ENCODE results near the gene ETNK1.

The ETNK1 gene

DNA sequence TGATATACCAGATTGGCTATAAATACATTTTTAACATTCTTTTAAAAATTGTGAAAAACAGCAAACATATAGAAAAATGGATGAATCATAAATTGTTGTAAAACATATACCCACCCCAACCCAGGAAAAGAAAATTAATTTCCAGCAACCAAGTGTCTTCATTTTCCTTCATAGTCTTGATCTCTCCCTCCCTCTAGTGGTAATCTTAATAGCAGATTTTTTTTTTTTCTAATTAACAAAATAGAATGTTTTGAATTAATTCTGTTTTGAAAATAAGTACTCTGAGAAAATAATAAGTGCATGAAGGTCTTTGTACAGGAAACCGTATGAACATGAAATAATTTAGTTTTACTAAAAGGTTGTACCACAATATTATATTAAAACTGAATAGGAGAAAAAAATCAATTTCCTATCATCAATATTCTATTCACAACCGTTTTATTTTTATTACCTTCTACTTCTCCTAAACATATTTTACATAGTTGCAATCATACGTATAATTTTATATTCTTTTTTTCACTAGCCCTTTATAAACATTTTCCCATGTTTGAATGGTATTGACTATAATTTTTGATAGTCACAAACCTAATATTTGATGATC, 7.0 kb downstream of the ETNK1 start:
- peak; percentile 53 for TF ChIP-seq CTCF (IDR thresholded peaks at IDR 0.05; ENCODE audit: low read depth, low read length)
- DNase-seq (ENCODE audit: low read depth in 2 of 2), result peak; percentile 49 to 52

DNA sequence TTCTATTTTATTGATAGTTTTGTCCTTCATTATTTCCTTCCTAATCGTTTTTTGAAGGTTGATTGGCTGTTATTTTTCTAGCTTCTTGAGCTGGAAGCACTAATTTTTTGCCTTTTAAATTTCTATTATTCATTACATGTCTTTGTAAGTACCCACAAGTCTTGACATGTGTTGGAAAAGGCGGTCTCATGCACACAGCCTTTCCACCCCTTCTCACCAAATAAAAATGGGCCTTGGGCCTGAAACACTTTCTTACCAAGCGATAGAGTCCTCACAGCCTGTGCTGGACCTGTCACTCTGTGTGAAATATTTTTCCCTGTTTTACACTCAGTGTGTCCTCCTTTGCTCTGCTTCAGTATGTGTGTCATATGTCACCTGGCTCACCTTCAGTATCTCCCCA, 9.9 kb downstream of the ETNK1 start:
- no peak overlapping the region for H3K4me3 ChIP-seq (replicated peaks in 1 of 2; ENCODE audit: low read depth in 2 of 2, low read length in 2 of 2)
- no peak for DNase-seq (ENCODE audit: low read depth in 2 of 2)
- no peak for TF ChIP-seq CTCF (IDR thresholded peaks at IDR 0.05; ENCODE audit: low read depth, low read length)

More for the DNA sequence above, 7.0 kb downstream of the ETNK1 start:
- no peak overlapping the region for H3K4me3 ChIP-seq (replicated peaks in 1 of 2; ENCODE audit: low read depth in 2 of 2, low read length in 2 of 2)

GRCh38 chr12:22635812-22636211, 10.8 kb downstream of the ETNK1 start:
- H3K4me3 ChIP-seq (replicated peaks in 1 of 2; ENCODE audit: low read depth in 2 of 2, low read length in 2 of 2), result no peak overlapping the region
- DNase-seq (ENCODE audit: low read depth in 2 of 2), result peak; percentile 38 to 43
- TF ChIP-seq CTCF (IDR thresholded peaks at IDR 0.05; ENCODE audit: low read depth, low read length), result no peak

DNA sequence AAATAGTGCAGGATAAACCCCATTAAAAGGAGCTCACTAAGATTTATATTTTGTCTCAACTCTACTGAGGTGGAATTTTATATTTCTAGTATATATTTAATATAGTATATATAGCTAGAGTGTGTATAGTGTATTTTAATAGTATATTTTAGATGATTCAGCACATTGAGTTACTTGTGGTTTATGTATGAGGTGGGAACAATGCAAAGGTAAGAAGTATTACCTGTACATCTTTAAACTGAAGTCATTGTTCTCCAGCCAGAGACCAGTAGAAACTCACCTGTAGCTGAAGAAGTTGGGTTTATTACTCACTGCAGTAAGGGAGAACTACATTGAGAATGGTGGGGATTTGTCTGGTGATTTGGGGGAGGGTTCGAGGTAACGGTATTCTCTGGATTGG, 15.9 kb downstream of the ETNK1 start:
- no peak for DNase-seq (ENCODE audit: low read depth in 2 of 2)
- no peak overlapping the region for H3K4me3 ChIP-seq (replicated peaks in 1 of 2; ENCODE audit: low read depth in 2 of 2, low read length in 2 of 2)
- TF ChIP-seq CTCF (IDR thresholded peaks at IDR 0.05; ENCODE audit: low read depth, low read length), result no peak

- no peak overlapping the region for H3K4me3 ChIP-seq (replicated peaks in 1 of 2; ENCODE audit: low read depth in 2 of 2, low read length in 2 of 2)
- no peak for TF ChIP-seq CTCF (IDR thresholded peaks at IDR 0.05; ENCODE audit: low read depth, low read length)
- DNase-seq (ENCODE audit: low read depth in 2 of 2), result no peak
Observed at GRCh38 chr12:22641353-22642053, 16.5 kb downstream of the ETNK1 start.

DNA sequence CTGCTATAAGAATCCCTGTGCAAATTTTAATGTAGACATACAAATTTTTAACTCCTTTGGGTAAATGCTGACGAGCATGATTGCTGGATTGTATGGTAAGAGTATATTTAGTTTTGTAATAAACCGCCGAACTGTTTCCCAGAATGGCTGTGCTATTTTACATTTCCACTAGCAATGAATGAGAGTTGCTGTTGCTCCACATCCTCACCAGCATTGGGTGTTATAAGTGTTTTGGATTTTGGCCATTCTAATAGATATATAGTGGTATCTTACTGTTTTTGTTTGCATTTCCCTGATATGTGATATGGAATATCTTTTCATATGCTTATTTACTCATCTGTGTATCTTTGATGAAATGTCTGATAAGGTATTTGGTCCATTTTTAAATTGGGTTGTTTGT, 23.7 kb downstream of the ETNK1 start:
- no peak overlapping the region for H3K4me3 ChIP-seq (replicated peaks in 1 of 2; ENCODE audit: low read depth in 2 of 2, low read length in 2 of 2)
- TF ChIP-seq CTCF (IDR thresholded peaks at IDR 0.05; ENCODE audit: low read depth, low read length), result no peak
- no peak for DNase-seq (ENCODE audit: low read depth in 2 of 2)
